Central memory CD8-positive, alpha-beta T cell (primary cell): ENCODE data around the gene TSEN34.

Experiments used
- ATAC-seq: fragments of 150-1000 bp; cut with Tn5 transposase; replicated peaks from 2 replicates; pipeline ENCODE4 v1.10.0; 2022; ENCODE audit warnings: mild to moderate bottlenecking, moderate FRiP score, moderate number of reproducible peaks; ENCODE audit not compliant: poor library complexity, severe bottlenecking; ENCODE audit errors: extremely low read depth
- DNase-seq, 2 donors: peaks; one replicate each; pipeline ENCODE4 v3.0.0; 2021; ENCODE audit warnings: low spot score in 2 of 2
- H3K27ac Mint-ChIP-seq: one replicate; pipeline ENCODE4 v1.8.0; 2022; ENCODE audit warnings: low read depth, mild to moderate bottlenecking, moderate library complexity, mixed read lengths
- H3K27me3 Mint-ChIP-seq: one replicate; pipeline ENCODE4 v1.8.0; 2022; ENCODE audit warnings: mixed read lengths
- H3K36me3 Mint-ChIP-seq: one replicate; pipeline ENCODE4 v1.8.0; 2022; ENCODE audit warnings: mild to moderate bottlenecking, moderate library complexity, mixed read lengths; ENCODE audit not compliant: insufficient read depth
- H3K4me1 Mint-ChIP-seq: one replicate; pipeline ENCODE4 v1.8.0; 2022; ENCODE audit warnings: mixed read lengths
- H3K4me3 Mint-ChIP-seq: one replicate; pipeline ENCODE4 v1.8.0; 2022; ENCODE audit warnings: mild to moderate bottlenecking, moderate library complexity, mixed read lengths
- H3K9me3 Mint-ChIP-seq: one replicate; pipeline ENCODE4 v1.8.0; 2022; ENCODE audit warnings: mixed read lengths

TSEN34 gene

DNA sequence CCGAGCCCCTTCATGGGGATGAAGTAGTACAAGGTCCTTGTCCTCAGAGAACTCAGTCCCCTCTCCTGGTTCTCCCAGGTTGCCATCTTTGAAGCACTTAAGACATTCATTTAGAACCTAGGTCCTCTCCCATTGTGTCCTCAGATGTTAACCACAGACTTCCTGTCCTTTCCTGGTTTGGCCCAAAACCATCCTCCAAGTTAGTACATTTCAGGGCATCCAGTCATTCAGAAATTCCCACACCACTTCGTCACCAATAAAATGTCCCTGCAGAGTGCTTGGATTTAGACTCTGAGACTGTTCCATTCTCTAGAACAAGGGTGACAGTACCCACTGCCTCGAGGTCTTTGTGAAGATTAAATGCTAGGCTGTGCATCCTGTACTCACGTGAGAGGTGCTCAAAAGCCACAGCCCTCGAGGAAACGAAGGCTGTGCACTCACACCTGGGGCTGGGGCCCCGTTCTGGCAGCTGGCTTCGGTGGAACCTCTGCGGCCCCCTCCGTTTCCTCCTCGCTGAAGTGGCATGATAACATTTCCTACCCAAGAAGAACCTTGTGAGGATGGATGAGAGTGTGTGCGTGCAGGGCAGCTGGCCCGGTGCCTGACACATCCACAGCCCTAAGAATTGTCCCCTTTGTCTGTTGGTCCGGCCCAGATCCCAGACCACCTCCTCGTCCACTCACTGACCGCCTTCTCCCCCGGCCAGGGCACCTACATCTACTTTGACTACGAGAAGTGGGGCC, 36.3 kb upstream of the TSEN34 start:
- Mint-ChIP-seq H3K36me3 (peaks cover 62% of the 10 kb centered on the region), H3K4me1 (peaks cover 51% of the 10 kb centered on the region), H3K9me3 (no peaks in the 10 kb centered on the region), H3K4me3 (no peak overlapping the region), H3K27ac (no peak overlapping the region), H3K27me3 (no peaks in the 10 kb centered on the region)
- DNase-seq: peak in 1 of 2 donors; percentile 38
- ATAC-seq: peak; percentile 4

DNA sequence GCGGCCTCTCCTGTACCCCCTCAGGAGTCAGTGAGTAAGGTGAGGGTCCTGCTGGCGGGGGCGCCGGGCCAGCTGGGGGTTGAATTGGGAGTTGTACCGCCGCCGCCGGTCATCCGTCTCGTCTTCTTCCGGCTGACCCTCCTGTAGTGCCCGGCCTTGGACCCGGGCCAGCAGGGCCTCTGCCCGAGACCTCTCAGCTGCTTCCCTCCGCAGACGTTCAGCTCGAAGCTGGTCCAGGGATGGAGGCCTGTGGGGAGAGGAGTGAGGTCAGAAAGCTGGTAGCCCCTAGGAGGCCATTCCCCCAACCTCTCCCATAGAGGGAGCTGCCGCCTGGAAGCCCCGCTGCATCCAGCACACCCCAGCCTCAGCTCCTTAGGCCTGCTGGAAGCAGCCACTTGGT, 35.4 kb upstream of the TSEN34 start:
- DNase-seq (no peak), ATAC-seq (no peak)
- Mint-ChIP-seq H3K27me3 (no peaks in the 10 kb centered on the region), H3K36me3 (peaks cover 66% of the 10 kb centered on the region), H3K27ac (no peak overlapping the region), H3K4me3 (no peak overlapping the region), H3K4me1 (peaks cover 60% of the 10 kb centered on the region), H3K9me3 (no peaks in the 10 kb centered on the region)

DNA sequence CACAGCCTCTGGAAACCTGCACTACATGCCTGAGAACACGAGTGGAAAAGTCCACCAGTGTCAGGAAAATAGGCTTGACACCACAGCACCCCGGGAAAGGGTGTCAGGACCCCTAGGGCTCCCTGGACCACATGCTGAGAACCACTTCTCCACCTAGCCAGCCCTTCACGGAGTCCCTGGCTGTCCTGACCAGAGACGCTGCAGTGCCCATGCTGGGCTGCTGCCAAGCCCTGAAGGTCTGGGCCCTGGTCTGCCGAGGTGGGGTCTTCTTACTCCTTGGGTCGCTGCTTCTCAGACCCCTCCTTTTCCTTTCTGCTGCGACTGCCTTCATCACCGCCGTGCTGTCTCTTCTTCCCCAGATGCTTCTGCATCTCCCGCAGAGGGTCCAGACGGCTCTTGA, 34.6 kb upstream of the TSEN34 start:
- Mint-ChIP-seq H3K9me3 (no peaks in the 10 kb centered on the region), H3K4me3 (no peak overlapping the region), H3K36me3 (peaks cover 66% of the 10 kb centered on the region), H3K4me1 (peaks cover 60% of the 10 kb centered on the region), H3K27me3 (no peaks in the 10 kb centered on the region), H3K27ac (no peak overlapping the region)
- no peak for ATAC-seq
- no peak for DNase-seq

DNA sequence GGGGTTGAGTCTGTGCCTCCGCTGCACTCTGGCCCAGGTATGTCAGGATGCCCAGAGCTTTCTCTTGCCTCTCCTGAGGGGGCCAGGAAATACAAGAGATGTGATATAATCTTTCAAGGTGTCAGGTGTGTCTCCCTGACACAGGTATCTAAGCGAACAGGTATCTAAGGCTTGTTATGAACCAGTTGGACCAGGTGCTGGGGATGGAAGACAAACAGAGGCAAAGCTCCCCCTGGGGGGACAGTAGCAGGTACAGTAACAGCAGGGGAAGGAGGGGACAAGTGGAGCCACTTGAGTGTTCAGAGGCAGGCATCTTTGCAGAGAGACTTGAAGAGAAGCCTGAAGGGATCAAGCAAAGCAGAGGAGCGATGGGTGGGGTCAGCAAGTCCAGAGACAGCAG, 34.2 kb upstream of the TSEN34 start:
- Mint-ChIP-seq H3K9me3 (no peaks in the 10 kb centered on the region), H3K27ac (no peak overlapping the region), H3K4me1 (peaks cover 60% of the 10 kb centered on the region), H3K27me3 (no peaks in the 10 kb centered on the region), H3K36me3 (peaks cover 62% of the 10 kb centered on the region), H3K4me3 (peak overlapping the region; percentile 55)
- no peak for DNase-seq
- no peak for ATAC-seq

DNA sequence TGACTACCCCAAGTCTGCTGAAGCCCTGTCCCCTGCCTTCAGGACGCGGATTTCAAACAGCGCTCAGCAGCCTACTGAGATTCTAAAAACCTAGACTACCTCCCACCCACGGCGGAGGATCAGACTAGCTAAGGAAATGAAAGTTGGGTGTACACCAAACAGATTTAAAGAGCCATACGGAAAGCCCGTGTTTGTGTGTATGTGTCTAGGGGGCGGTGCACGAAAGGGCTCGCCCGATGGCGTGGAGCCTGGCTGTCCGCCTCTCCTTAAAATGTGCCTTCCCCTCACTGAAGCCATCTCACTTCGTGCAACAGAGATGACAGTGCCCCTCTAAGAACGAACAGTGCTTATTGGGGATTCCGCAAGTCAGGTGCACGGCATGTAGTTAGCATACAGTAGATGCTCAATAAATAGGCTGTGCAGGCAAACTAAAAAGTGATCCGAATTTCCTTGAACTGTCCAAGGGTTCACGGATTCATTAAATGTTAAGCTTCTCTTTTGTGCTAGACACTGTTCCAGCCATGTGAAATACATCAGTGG, 32.2 kb upstream of the TSEN34 start:
- peak overlapping the region; percentile 99 for H3K27ac Mint-ChIP-seq
- H3K4me1 Mint-ChIP-seq: peaks cover 62% of the 10 kb centered on the region
- peak overlapping the region; percentile 94 for H3K4me3 Mint-ChIP-seq
- DNase-seq (no peak), ATAC-seq (no peak)
- no peaks in the 10 kb centered on the region for H3K9me3 Mint-ChIP-seq
- H3K36me3 Mint-ChIP-seq: peaks cover 54% of the 10 kb centered on the region
- no peaks in the 10 kb centered on the region for H3K27me3 Mint-ChIP-seq

DNA sequence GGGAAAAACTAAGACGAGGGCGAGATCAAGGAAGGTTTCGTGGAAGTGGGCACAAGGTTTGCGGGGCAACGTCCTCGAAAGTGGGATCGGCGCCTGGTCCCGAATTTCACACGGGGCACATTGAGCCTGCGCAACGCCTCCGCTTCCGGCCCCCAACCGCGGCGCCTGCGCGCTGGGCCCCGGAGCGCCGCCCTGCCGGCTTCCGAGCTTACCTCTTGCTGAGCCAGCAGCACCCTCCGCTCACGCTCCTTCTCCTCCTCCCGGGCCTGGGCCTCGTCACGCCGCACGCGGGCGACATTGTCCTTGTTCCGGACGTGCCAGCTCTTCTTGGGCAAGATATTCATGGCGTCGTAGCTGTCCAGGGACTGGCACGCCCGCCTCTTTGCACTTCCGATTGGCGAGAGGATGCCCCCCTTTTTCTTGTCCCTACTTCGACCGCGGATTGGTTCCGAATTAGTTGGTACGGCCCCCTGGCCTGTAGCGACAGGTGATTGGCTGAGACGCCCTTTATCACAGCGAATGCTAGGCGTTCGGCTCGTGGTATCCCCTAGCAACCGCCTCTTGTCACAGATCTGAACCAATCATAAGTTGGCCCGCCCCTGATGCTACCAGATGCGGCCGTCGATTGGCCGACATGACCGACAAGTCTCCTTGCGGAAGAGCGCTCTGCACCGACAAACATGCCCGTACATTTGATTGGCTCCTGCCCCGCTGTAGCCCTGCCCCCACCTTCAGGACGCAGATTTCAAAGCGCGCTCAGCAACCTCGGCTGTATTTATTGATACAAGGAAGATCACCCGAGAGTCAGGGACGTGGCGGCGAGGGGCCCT, 31.5 kb upstream of the TSEN34 start, which contains the start of gene LENG1:
Gene LENG1 (minus strand): TSS at position 370 of the 830 bp plus-strand sequence. CDS start 26 bp downstream, at position 344.
- H3K27ac Mint-ChIP-seq: peak within 1 kb of the TSS; percentile 99
- peak; percentile 95 for ATAC-seq
- H3K9me3 Mint-ChIP-seq: no peaks in the 10 kb centered on the region
- H3K4me3 Mint-ChIP-seq: peak within 1 kb of the TSS; percentile 94
- H3K27me3 Mint-ChIP-seq: no peaks in the 10 kb centered on the region
- H3K36me3 Mint-ChIP-seq: peaks cover 47% of the 10 kb centered on the region
- DNase-seq: peak; percentile 91 to 99
- peaks cover 64% of the 10 kb centered on the region for H3K4me1 Mint-ChIP-seq

DNA sequence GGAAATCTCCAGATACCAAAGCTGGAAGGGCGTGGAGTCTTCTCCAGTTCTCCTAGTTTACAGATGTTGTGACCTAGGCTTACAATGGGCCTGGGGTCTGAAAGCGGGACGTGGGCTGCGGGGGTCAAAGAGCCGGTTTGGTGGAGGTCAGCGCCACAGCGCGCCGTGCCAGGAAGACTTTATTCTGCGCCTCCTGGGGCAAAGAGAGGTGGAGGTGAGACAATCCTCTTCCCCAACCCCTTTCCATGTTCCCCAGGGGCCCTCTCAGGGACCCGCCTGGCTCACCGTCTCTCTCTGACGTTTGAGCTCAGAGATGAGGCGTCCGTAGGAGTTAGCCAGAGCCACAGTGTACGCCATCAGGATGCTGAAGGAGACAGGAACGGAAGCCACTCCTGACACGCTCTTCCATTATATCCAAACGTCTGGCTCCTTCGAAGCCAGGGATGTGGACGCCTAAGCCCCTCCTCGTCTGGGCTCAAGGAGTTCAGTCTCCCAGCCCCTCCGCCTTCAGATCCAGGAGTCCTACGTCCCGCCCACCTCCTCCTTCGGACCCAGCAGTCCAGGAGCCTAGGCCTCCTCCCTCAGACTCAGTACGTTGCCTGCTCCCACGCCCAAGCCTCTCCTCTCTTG, 30.8 kb upstream of the TSEN34 start:
- Mint-ChIP-seq H3K27ac (peak overlapping the region; percentile 99), H3K4me1 (peaks cover 60% of the 10 kb centered on the region), H3K27me3 (no peaks in the 10 kb centered on the region), H3K9me3 (no peaks in the 10 kb centered on the region), H3K36me3 (peaks cover 40% of the 10 kb centered on the region), H3K4me3 (peak overlapping the region; percentile 94)
- DNase-seq (no peak), ATAC-seq (no peak)

DNA sequence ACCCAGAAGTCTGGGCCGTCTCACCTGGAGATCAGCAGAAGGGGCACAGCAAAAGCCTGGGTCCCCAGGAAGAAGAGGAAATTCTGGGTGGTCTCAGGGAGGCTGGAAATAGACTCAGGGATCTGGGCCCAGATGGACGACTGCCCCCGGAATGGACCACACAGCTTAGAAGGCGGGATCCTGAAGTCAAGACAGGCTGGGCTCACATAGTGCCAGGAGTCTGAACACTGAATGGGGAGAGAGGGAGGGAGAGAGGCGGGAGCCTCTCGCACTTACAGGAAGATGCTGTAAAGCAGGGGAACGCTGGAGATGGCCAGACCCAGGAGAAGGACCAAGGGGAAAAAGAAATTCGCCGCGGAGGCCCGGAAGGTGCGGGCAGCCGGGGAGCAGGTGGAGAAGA, 30.3 kb upstream of the TSEN34 start:
- DNase-seq: no peak
- ATAC-seq: no peak
- Mint-ChIP-seq H3K27me3 (no peaks in the 10 kb centered on the region), H3K27ac (no peak overlapping the region), H3K4me3 (peak overlapping the region; percentile 94), H3K4me1 (peaks cover 60% of the 10 kb centered on the region), H3K9me3 (no peaks in the 10 kb centered on the region), H3K36me3 (peaks cover 36% of the 10 kb centered on the region)

DNA sequence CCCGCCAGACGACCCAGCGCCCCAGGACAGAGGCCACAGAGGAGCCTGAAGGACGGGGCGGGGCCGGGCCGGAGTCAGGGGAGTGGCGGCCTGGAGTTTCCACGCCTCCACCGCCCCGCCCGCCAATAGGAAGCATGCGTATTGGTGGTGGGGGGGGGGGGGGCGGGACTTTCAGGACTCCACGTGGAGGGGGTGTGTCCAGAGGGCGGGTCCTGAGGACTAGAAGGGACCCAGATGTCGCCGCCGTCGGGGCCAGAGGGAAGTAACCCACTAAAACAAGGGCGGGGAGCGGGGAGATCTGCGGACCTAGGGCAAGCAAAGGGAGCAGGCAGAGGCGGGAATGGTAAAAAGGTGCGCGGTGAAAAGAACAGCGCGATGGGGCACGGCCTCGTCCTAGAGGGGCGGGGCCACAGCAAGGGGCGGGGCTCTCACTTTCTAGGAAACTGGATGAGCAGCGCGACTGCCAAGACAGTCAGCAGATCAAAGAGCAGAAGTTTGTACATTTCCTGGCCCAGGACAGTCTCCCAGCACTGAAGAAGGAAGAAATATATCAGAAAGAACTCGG, 28.8 kb upstream of the TSEN34 start:
- no peaks in the 10 kb centered on the region for H3K9me3 Mint-ChIP-seq
- H3K27me3 Mint-ChIP-seq: no peaks in the 10 kb centered on the region
- ATAC-seq (no peak), DNase-seq (peak; percentile 48 to 61)
- H3K36me3 Mint-ChIP-seq: peaks cover 28% of the 10 kb centered on the region
- peaks cover 54% of the 10 kb centered on the region for H3K4me1 Mint-ChIP-seq
- H3K4me3 Mint-ChIP-seq: peak overlapping the region; percentile 70
- H3K27ac Mint-ChIP-seq: peak overlapping the region; percentile 70

DNA sequence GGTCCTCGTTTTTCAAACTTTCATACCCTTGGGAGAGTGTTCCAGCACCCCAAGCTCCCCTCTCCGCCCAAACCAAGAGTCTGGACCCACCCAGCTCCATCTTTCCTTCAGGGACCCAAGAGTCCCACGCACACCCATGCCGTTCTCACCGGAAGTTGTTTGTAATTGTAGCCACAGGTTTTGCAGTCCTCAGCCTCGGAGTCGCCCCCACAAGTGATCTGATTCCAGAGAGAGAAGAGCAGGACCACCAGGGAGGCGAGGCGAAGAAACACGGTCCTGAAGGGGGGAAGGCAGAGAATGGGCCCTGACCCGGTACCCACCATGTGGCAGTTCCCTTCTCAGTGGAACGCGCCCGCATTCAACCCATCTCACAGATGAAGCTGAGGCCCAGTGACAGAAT, 28.2 kb upstream of the TSEN34 start:
- H3K27me3 Mint-ChIP-seq: no peaks in the 10 kb centered on the region
- ATAC-seq (no peak), DNase-seq (no peak)
- H3K4me1 Mint-ChIP-seq: peaks cover 53% of the 10 kb centered on the region
- peaks cover 23% of the 10 kb centered on the region for H3K36me3 Mint-ChIP-seq
- H3K27ac Mint-ChIP-seq: peak overlapping the region; percentile 70
- no peaks in the 10 kb centered on the region for H3K9me3 Mint-ChIP-seq
- peak overlapping the region; percentile 70 for H3K4me3 Mint-ChIP-seq

DNA sequence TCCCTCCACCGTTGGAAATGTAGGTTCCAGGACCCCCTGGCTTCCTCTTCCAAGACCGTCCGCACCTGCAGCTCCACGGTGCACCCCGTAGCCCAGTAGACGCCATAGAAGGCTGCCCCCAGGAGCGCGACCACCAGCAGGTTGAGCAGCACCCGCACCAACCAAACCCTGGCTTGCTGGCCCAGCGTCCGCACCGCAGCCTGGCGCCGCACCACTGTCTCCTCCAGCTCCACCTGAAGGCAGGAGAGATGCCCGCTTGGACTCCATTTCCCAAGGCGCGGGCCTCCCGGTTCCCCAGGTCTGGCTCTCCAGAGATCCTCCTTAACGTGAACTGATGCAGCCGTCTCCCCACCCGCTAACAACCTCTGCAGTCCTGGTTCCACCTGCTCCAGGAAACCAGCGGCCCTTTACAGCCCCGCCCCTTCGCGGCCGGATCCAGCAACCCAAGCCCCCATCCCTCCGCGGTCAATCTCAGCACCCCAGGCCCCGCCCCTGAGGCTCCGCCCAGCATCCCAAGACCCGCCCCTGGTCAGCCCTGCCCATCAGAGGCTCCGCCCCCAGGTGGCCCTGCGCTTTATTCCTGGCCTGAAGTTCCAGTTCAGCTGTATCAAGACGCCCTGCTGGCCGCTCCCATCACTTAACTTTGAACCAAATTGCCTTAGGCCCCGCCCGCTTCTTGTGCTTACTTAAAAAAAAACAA, 26.6 kb upstream of the TSEN34 start:
- Mint-ChIP-seq H3K4me1 (peaks cover 42% of the 10 kb centered on the region), H3K4me3 (peak overlapping the region; percentile 69)

DNA sequence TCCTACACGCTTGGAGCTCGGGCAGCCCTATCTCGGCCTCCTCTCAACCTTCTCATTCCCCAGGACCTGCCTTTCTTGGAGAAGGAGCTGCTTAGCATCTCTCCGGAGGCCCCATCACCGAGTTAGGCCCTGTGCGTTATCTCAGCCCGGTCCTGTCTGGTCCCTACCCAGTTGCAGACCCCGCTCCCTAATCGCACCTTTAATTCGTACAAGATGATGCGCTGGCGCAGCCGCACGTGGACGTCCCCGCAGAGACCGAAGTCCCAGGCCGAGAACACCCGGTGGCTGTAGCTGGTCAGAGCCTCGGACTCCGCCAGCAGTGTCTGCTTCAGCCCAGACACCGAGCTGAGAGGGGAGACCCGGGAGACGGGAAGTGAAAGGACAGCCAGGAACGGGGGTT, 25.9 kb upstream of the TSEN34 start:
- ATAC-seq (no peak), DNase-seq (no peak)
- Mint-ChIP-seq H3K4me1 (peaks cover 35% of the 10 kb centered on the region), H3K36me3 (peaks cover 7% of the 10 kb centered on the region), H3K4me3 (peak overlapping the region; percentile 69), H3K27ac (no peak overlapping the region), H3K27me3 (no peaks in the 10 kb centered on the region), H3K9me3 (no peaks in the 10 kb centered on the region)

More for the DNA sequence above, 26.6 kb upstream of the TSEN34 start:
- DNase-seq: peak; percentile 47 to 58
- Mint-ChIP-seq H3K36me3 (peaks cover 14% of the 10 kb centered on the region), H3K27ac (peak overlapping the region; percentile 59), H3K9me3 (no peaks in the 10 kb centered on the region), H3K27me3 (no peaks in the 10 kb centered on the region)
- ATAC-seq: no peak
